NCI-H1417 treated with DMSO at 0.1 percent for 48 hours (cell line): ENCODE results near the gene CNGA1.
"Not testable (repeated sequence)": the region's sequence is repeated elsewhere in the genome, so short reads cannot be mapped to it uniquely, and the experiment has no call there.

Experiments used
- DNase-seq: peaks from one replicate; lab custom pipeline; 2025; lab: John Stamatoyannopoulos, UW

Gene CNGA1

DNA sequence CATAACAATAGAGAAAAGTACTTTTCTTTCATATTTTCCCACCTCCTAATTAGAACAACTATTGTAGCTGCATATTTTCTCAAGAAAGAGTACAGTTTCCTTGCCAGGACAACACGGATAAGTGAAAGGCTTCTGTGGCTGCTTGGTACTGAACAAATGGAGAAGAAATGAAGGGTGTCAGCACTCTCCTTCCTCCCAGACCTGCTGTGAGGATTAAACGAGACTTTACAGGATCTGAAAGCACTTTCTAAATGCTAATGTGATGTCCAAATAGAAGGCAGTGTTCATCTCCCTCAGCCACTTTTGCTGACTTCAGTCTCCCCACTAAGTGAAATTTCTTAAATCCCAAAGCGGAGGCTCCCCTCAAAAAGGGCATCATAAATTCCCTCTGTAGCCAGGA, 14.0 kb upstream of the CNGA1 start:
- DNase-seq: no peak

DNA sequence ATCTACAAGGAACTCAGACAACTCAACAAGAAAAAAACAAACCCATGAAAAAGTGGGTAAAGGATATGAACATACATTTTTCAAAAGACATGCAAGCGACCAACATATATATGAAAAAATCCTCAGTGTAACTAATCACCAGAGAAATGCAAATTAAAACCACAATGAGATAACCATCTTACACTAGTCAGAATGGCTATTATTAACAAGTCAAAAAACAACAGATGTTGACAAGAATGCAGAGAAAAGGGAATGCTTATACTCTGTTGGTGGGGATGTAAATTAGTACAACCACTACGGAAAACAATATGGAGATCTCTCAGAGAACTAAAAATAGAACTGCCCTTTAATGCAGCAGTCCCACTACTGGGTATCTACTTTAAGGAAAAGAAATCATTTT, 12.2 kb upstream of the CNGA1 start:
- DNase-seq: no peak

DNA sequence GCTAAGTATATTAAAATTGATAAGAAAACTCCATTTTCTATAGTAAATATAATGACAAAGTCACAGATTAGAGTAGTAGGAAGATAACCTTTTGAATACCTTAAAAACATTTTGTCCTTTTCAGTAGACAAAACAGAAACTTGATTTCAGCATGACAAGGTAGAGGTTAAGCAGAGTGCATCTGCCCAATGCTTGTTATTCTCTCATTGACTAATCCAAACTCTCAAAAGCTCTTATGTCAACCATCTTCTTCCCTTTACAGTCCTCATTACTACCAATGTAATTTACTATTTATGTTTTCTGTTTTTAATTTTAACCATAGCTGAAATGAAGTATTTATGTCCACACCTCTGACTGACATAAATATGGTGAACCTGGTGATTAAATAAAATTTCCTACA, 11.2 kb upstream of the CNGA1 start:
- no peak for DNase-seq

DNA sequence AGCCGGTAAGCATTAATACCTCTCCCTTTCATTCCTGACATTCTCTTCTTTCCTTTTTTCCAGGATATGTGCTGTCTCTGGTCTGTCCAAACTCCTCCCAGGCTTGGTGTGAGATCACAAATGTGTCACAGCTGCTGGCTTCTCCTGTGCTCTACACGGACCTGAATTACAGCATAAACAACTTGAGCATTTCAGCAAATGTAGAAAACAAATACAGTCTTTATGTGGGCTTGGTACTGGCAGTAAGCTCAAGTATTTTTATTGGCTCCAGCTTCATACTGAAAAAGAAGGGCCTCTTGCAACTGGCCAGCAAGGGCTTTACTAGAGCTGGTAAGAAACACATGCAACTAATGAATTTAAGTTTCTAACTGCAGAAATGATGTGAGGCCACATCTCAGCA, 8.5 kb upstream of the CNGA1 start:
- no peak for DNase-seq

DNA sequence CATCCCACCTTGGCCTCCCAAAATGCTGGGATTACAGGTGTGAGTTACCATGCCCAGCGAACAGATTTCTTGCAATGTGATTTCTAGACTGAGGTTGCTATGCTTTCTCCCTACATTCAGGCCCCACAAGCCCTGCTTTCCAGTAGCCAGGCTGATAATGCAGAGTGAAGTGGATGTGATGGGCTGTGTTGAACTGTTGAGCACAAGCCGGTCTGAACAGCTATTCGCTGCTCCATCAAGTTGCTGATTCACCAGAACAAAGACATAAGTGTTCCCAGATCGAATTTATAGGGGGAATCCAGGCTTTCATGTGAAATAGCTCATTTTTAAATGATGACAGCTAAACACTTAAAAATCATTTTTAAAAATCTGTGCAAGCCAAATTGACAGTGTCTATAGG, 8.0 kb upstream of the CNGA1 start:
- no peak for DNase-seq

DNA sequence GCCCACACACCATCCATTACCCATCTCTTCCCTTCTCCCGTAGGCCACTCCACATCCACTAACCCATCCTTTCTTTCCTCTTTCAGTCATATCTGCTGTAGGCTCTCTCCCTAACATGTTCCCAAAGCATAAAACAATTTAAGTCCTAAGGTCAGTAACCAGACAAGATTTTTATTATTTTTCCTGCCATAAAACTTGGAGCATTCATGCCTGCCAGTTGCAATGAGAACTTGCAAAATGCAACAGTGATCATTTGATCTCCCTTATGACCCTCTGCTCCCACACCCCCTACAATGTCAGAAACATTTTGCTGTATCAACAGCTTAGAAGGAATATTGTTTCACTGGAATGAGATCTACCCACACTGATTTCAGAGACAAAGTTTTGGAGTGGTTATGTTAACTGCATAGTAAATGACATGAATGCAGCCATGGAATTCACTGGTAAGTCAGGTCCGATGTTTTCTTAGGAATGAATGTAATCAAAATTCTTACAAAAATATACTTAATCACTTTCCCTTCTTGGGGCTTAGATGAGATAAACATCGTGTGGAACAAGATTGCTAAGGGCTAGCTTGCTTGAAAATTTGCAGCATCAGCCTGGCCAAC, 5.8 kb upstream of the CNGA1 start:
- DNase-seq: no peak

DNA sequence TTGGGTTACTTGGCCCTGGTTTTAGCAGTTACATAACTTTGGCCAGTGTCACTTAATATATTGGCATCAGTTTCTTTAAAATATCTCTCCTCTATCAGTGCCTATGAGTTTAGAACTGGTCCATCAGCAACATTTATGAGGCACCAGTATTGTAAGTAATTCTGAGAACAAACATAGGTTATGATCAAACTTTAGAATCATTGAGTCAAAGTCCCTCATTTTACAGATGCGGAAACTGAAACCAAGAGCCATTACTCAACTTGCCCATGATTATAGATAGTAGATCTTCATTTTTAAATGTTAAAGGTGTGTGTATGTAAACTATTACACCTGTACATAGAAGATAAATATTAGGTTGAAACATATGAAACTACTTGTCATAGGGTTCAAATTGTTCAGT, 4.6 kb upstream of the CNGA1 start:
- no peak for DNase-seq

DNA sequence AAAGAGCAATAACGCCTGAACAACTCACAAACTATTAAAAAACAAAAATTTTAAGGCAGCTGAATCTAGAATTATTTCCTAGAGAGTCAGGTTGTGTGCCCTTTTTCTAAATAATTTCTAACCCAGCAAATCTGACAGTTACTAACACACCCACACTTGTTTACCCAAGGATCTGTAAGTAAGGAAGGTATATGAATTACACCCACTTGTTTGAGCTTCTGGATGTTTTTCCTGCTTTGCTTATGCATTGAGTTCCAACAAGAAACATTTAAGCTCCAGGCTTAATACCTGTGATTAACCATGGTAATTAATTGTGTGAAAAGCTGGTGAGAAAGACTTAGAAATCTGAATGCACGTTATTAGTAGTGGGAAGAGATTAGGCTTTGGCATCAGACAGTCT, 1.6 kb upstream of the CNGA1 start:
- no peak for DNase-seq

DNA sequence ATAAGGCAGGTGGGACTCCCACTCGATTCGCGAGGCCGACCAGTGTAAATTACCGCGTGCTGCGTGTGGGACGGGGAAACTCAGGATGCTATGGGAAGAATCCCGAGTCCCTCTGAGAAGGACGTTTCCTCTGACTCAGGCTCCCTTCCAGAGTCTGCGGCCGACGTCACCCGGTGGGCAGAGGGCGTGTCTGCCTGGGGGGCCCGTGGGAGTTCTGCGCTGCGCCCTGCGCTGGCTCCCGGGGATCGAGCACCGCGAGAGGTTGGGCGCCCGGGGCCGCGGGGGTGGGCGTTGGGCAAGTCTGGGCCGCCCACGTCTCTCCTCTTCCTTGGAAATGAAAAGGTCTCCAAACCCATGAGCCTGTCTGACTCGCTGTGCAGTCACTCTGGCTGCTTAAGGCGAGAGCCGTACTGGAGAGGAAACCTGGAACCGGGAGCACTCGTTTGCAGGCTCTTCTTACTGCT, 659 bp upstream of the CNGA1 start:
- DNase-seq: no peak

DNA sequence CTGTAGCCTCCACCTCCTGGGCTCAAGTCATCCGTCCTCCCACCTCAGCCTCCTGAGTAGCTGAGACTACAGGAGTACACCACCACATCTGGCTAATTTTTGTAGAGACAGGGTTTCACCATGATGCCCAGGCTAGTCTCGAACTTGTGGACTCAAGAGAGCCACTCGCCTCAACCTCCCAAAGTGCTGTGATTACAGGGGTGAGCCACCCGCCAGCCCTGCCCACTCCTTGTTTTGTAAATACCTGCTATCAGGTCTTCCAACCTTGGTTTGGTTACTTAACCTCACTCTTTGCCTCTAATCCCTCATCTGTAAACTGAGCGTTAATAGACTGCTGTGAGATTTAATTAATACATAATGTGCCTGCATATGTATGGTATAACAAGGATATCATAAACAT, 803 bp downstream of the CNGA1 start:
- DNase-seq: no peak

DNA sequence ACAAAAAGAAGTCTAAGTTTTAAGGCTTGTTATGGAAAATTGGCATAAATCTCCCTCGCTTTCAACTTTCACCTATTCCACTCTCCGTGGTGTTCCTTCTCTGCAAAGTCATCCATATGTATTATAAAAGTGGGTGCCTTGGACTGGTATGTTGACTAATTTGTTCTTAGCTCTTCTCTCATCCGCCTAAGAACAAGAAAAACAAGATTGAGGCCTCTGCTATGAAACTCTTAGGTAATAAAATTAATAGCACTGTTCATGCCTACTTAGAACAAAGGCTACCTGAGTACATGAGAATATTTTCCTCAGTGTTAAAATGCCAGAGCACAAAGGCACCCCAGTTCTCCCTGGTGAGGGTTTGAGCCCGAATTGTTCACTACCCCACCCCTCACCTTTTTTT, 1.3 kb downstream of the CNGA1 start:
- no peak for DNase-seq

DNA sequence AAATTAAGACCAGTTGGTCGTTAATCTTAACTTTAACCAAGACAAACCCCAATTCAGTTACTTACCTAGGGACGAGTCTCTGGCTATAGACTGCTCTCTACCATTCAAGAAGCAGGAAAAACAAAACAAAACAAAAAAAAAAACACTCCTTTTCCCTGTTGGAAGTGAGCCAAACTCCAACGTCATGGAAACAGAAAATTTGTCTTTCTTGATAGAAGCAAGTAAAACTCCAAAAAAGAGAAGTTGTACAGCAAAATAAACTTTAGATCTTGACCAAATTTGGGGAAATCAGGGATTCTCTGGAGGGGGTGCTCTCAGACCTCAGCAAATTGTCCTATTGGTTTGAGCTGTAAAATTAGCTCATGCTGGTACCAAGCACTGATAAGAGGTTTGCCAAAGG, 3.7 kb downstream of the CNGA1 start:
- no peak for DNase-seq

DNA sequence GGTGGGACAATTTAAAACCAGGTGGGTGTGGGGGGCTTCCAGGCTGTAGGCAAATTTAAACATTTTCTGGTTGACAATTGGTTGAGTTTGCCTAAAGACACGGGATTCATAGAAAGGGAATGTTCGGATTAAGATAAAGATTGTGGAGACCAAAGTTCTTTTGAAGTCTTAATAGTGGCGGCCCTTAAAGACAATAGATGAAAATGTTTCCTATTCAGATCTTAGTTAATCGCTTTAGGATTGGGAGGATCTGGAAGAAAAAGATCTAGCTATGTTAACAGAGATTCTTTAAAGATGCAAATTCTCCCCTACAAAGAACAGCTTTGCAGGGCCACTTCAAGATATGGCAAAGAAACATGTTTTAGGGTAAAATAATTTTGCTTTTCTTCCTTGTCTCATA, 4.8 kb downstream of the CNGA1 start:
- no peak for DNase-seq

DNA sequence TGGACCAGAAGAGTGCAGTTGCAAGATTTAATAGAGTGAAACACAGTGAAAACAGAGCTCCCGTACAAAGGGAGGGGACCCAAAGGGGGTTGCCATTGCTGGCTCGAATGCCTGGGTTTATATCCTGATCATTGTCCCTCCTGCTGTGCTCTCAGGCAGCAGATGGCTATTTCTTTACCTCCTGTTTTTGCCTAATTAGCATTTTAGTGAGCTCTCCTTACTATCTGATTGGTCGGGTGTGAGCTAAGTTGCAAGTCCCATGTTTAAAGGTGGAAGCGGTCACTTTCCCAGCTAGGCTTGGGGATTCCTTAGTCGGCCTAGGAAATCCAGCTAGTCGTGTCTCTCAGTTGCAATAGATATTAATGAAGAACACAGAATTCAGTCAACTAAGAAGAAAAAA, 5.6 kb downstream of the CNGA1 start:
- not testable (repeated sequence) for DNase-seq

DNA sequence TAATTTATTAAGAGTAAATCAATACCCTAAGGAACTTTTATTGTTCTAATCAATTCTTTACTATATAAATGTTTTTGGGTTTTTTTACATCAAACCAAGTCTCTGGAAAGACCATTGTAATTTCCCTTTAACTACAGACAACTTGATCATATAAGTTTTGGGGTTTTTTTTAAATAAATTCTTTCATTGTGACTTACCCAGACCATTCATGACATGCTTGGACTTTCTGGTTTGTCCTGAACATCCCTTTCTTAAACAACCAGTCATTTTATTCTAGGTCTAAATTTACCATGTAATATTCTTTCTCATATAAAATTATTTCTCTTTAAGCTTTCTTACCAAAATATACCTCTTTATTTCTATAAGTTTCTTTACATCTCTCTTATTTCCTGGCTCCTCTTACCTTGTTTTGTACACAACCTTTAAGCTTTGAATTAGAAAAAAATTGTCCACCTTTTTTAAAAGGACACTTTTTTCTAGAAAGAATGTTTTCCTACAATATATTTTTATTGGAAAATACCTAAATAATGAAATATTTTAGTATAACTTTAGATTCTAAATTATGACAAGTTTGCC, 8.4 kb downstream of the CNGA1 start:
- DNase-seq: no peak

DNA sequence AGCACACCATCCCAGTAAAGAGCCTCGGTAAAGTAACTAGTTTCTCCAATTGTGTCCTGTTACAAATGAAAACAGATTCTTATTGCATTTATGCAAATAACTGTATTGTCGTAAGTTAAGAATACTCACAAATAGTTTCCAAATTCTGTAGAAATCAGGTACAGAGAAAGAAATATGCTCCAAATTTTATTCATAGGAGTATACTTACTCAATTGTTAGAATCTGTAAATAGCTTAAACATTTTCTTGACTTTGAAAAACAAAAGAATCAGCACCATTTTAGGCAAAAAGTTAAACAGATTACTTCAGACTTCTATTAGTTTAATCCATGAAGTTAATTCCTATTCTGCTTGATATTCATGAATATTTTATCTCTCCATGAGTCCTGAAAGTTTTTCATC, 10.7 kb downstream of the CNGA1 start:
- no peak for DNase-seq

DNA sequence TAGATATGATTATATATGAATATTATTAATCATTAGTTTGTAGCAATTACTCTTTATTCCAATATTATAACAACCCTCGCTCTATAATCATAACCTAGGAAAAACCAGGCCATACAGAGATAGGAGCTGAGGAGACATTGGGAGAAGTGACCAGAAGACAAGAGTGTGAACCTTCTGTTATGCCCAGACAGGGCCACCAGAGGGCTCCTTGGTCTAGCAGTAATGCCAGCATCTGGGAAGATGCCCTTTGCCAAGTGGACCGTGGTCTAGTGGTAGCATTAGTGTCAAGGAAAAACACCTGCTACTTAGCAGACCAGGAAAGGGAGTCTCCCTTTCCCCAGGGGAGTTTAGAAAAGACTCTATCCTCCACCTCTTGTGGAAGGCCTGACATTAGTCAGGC, 12.9 kb downstream of the CNGA1 start:
- not testable (repeated sequence) for DNase-seq

DNA sequence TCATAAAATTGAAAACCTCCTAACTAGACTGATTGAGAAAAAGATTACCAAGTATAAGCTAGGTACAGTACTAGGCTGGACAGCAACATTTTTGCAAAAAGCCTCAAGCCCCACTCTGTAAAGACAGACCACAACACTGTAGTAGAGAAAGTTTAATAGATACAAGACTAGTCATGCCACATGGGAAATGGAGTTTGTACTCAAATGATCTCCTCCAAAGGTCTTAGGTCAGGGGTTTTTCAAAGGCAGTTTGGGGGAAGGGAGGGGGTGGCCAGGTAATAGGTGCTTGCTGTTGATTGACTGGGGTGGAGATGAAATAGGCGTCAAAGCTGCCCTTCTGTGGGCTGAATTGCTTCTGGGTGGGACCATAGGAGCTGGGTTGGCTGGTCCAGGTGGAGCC, 14.2 kb downstream of the CNGA1 start:
- no peak for DNase-seq

DNA sequence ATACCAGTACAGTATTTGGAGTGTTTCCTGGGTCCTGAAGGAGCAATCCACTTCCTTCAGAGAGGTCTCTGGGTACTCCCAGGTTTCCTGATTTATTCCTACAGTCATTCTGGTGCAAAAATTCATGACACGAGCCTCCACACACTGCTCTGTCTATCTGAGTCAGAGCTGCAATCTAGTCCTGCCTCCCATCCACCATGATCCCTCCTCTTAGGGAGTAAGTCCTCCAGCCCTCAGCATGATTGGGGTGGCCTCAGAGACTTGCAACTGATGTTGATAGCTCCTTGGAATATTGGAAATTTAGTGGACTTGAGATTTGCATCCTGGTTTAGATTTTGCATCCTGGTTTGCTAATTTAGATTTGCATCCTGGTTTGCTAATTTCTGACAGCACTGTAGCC, 20.5 kb downstream of the CNGA1 start:
- no peak for DNase-seq

DNA sequence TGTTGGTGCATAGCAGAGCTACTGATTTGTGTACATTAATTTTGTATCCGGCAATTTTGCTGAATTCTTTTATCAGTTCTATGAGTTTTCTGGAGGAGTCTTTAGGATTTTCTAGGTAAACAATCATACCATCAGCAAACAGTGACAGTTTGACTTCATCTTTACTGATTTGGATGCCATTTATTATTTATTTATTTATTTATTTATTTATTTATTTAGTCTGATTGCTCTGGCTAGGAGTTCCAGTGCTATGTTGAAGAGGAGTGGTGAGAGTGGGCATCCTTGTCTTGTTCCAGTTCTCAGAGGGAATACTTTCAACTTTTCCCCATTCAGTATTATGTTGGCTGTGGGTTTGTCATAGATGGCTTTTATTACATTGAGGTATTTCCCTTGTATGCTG, 24.0 kb downstream of the CNGA1 start:
- not testable (repeated sequence) for DNase-seq

DNA sequence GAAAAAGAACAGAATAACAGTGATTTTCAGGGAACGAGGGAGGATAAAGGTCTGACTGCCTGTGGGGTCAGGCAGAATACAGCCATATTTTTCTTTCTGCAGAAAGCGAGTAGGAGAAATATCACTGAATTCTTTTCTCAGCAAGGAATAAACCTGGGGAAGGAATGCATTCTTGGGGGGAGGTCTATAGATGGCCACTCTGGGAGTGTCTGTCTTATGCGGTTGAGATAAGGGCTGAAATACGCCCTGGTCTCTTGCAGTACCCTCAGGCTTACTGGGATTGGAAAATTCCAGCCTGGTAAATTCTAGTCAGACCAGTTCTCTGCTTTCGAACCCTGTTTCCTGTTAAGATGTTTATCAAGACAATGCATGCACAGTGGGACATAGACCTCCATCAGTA, 26.3 kb downstream of the CNGA1 start:
- no peak for DNase-seq

DNA sequence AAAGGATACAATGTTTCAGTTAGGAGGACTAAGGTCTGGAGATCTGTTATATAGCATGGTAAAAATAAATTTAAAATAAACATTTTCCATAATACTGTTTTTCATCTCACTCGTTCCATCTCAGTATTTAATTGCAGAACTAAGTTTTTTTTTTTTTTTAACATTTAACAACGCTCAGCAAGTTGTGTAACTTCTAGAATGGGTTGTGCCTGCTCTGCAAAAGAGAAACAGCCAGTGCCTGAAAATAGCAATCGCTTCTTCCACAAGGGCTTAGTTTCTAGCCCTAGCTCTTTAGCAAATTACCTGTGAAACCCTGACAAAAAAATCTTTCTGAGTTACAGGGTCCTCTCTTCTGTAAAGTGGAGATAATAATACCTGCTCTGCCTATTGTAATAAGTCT, 41.9 kb downstream of the CNGA1 start:
- DNase-seq: no peak

DNA sequence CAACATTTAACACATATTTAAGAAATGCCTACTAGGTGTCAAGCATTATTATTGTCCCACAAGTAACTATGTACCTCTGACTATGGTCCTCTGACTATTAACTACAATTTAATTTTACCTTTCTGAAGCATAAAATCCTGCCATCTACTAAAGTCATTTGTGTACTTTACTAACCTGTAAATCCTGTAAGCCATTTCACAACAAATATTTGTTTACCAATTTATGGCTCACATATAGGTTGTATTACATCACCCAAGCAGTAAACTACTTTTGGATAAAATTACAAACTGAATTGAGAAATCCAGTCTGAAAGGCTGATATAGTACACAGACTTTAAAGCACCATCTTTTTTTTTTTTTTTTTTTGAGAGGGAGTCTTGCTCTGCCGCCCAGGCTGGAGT, 43.8 kb downstream of the CNGA1 start:
- no peak for DNase-seq

DNA sequence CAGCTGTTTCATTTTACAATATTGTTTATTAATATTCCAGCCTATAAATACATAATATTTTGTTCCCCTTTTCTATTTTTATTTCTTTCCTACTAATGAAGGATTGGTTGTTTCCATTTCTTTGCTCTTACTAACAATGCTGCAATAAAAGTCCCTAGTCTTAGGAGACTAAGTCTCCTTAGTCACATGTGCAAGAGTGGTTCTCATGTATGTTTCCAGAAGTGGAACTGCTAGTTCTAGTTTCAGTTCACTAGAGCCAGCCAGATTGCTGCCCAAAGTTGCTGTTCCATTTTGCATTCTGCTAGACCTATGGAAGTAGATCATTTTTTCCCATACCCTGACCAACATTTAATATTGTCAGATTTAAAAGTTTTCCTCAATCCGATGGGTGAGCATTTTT, 44.3 kb downstream of the CNGA1 start:
- DNase-seq: no peak

DNA sequence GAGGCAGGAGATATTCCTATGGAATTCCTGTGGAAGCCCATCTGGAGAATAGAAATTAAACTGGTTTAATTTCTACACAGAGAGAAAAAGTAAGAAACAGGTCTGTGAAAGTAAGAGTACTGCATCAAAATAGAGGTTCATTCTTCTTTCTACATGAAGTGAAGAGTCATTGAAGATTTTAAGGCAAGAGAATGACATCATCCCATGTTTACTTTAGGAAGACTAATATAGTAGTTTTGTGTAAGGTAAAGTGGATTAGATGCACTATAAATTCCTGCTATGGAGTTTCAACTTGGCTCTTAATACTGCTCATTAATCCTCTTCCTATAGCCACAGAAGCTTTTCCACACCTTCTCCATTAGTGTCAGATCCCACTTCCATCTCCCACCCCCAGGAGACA, 47.6 kb downstream of the CNGA1 start:
- DNase-seq: no peak
